Measurements from ENCODE around the gene METTL17.

The METTL17 gene

DNA sequence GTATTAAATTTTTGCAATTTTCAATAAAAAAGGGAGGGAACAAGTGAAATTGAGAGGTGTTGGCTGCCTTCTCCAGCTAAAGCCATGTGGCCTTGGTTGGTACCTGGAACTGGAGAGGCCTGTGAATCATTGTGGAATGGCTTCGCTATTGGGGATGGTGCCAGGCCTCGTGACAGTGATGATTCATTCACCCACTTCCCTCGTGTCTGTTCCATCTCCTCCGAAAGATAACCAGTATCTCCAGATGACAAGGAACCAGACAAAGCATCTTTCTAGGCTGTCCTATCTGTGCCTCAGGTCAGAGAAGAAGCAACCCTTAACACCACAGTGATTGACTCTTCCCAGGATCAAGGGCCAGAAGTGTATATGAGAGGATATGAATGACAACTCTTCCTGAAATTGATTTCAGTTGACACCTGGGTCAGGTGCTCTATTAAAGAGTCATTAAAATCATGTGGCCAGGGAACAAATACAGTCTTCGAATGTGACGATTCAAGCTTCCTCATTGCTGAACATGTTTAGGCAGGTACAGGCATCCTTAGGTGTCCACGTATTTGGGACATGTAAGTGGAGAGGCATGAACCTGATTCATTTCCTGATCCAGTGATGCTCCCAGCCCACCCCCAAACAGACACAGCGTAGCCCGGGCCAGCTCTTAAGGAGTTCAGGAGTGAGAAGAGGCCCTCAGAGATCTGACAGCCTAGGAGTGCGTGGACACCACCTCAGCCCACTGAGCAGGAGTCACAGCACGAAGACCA, 52.1 kb downstream of the METTL17 start, which contains the start of gene RNASE7:
Gene RNASE7 (plus strand): TSS at position 687 of the 758 bp plus-strand sequence. CDS start 631 bp downstream, outside the sequence.
- in situ Hi-C loops (cut with HindIII; ENCODE audit: low sequenced_read_pairs), result no loop called here

DNA sequence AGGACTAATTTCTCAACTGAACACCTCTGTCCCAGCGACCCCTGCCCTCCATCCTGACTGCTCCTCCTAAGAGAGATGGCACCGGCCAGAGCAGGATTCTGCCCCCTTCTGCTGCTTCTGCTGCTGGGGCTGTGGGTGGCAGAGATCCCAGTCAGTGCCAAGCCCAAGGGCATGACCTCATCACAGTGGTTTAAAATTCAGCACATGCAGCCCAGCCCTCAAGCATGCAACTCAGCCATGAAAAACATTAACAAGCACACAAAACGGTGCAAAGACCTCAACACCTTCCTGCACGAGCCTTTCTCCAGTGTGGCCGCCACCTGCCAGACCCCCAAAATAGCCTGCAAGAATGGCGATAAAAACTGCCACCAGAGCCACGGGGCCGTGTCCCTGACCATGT, 53.1 kb downstream of the METTL17 start:
- in situ Hi-C loops (cut with HindIII; ENCODE audit: low sequenced_read_pairs), result no loop called here

DNA sequence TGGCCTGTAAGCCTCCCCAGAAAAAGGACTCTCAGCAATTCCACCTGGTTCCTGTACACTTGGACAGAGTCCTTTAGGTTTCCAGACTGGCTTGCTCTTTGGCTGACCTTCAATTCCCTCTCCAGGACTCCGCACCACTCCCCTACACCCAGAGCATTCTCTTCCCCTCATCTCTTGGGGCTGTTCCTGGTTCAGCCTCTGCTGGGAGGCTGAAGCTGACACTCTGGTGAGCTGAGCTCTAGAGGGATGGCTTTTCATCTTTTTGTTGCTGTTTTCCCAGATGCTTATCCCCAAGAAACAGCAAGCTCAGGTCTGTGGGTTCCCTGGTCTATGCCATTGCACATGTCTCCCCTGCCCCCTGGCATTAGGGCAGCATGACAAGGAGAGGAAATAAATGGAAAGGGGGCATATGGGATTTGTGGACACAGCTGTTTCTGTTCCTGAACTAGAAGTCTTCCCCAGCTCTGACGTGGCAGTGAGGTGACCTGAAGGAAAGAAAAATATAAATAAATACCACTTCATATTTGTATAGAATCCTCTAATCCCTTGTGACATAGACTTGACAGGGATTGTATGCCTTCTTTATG, 53.7 kb downstream of the METTL17 start:
- in situ Hi-C loops (cut with HindIII; ENCODE audit: low sequenced_read_pairs), result no loop called here

DNA sequence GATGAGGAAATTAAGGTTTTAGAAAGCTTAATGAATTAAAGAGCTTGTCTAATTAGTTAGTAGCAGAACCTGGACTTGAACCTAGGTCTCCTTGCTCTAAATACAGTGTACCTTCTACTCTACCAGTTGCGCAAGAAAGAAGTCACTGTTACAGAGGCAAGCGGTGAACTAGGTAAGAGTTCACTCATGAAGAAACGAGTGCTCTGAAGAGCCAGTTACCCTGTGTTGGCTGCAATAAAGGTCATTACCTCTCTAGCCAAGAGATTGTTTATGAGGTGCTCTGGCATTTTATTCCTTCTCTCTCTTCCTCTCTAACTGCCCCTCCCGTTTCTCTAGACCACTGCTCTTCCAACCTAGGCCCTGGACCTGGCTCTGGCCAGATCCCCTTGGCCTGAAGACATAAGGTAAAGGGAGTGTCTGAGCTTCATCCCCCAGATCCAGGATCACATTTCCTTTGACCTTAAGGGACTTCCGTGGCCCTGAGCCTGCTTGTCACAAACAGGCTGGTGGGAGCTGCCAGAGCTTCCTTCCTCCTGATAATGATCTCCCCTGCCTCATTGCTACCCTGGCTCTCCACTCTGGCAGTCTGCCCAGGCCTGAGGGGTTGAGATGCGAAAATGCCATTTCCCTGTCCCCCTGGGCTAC, 54.3 kb downstream of the METTL17 start:
- in situ Hi-C loops (cut with HindIII; ENCODE audit: low sequenced_read_pairs), result no loop called here

All from DLD1 (cell line).